ENCODE measurements around the gene GLS. TPM values are rescaled to one million over a fixed set of nuclear protein-coding genes. Genes with fewer than 3 reads are reported as not detected.

GLS gene
- total and polyA plus RNA-seq, 2 donors (not counting 3 experiments of a cell fraction or from before 2014, with no cell fraction given) = 49.0 to 183 TPM

GRCh38 chr2:190927301-190927700 is 46.7 kb downstream of the GLS start:
- Histone ChIP-seq H3K79me2 (ENCODE audit: control insufficient read depth, insufficient read depth, low read length) (peaks cover 11% of the 10 kb centered on the region), H4K20me1 (replicated peaks; ENCODE audit: control insufficient read depth, extremely low read depth, insufficient read depth, low read length) (no peaks in the 10 kb centered on the region), H3K4me3 (replicated peaks in 1 of 3; ENCODE audit: insufficient read depth in 1 of 3, low read depth in 1 of 3, low read length in 3 of 3) (no peak overlapping the region), H3K9me3 (replicated peaks; ENCODE audit: control insufficient read depth, insufficient read depth, low read length) (no peaks in the 10 kb centered on the region), H3K36me3 (ENCODE audit: control insufficient read depth in 2 of 2, extremely low read depth in 1 of 2, insufficient read depth in 2 of 2, low read length in 2 of 2) (peaks cover 12 to 29% of the 10 kb centered on the region in 2 experiments), H3K9ac (replicated peaks; ENCODE audit: extremely low read depth, insufficient read depth, low read length) (no peak overlapping the region), H2AFZ (ENCODE audit: low read depth, low read length) (no peak overlapping the region), H3K4me2 (ENCODE audit: insufficient read depth, low read length) (no peak overlapping the region), H3K9me1 (replicated peaks; ENCODE audit: control insufficient read depth, extremely low read depth, insufficient read depth, low read length) (no peaks in the 10 kb centered on the region), H3K4me1 (ENCODE audit: control insufficient read depth, extremely low read depth, insufficient read depth, low read length) (no peaks in the 10 kb centered on the region), H3K27me3 (ENCODE audit: control insufficient read depth in 2 of 2, insufficient read depth in 2 of 2, low read length in 2 of 2) (no peaks in the 10 kb centered on the region), H3K27ac (ENCODE audit: insufficient read depth, low read depth, low read length) (no peak overlapping the region)
- POLR2A ChIA-PET = no interaction called here
- dilution Hi-C loops (cut with MboI; ENCODE audit: extremely low pct_ligation_motif_present, low sequenced_read_pairs) (no loop called here), intact Hi-C loops (cut with micrococcal nuclease) (no loop called here)
- DNase-seq (ENCODE audit: low read depth, low spot score) = no peak
- TF ChIP-seq FOS (IDR thresholded peaks at IDR 0.05; ENCODE audit: borderline replicate concordance, insufficient read depth, low read length) (no peak), CTCF (IDR thresholded peaks at IDR 0.05; ENCODE audit: extremely low read depth in 1 of 2, insufficient read depth in 1 of 2, low read depth in 1 of 2, low read length in 2 of 2) (no peak), POLR2AphosphoS5 (IDR thresholded peaks at IDR 0.05; ENCODE audit: insufficient read depth, low read depth, low read length) (no peak), EZH2 (IDR thresholded peaks at IDR 0.05; ENCODE audit: borderline replicate concordance, low read depth, low read length, severe bottlenecking) (no peak), MAX (IDR thresholded peaks at IDR 0.05; ENCODE audit: insufficient read depth, insufficient read length) (no peak), POLR2A (IDR thresholded peaks at IDR 0.05; ENCODE audit: low read depth, low read length) (no peak), GATA2 (IDR thresholded peaks at IDR 0.05; ENCODE audit: insufficient read depth, insufficient read length, low read depth, low read length) (no peak), MYC (IDR thresholded peaks at IDR 0.05; ENCODE audit: low read depth, low read length) (no peak), JUN (IDR thresholded peaks at IDR 0.05; ENCODE audit: borderline replicate concordance, insufficient read depth, insufficient read length, low read depth) (no peak)
- FAIRE-seq = no peak
- BruUV-seq (replicated peaks) = no TSS peak
- CTCF ChIA-PET = no interaction called here

Data from endothelial cell of umbilical vein (primary cell).